ENCODE data around the gene FCHSD2. TPM values are rescaled to one million over a fixed set of nuclear protein-coding genes. Genes with fewer than 3 reads are reported as not detected.

Gene FCHSD2
- total RNA-seq, 3 donors from 2014 or later (not counting 1 experiment from before 2014, with no cell fraction given): 39.4 to 59.1 (median 42.1) TPM

GRCh38 chr11:73001615-73002014 lies 140.5 kb downstream of the FCHSD2 start:
- H3K4me1 Mint-ChIP-seq: peaks cover 17 to 24% of the 10 kb centered on the region in 2 donors
- no peak for TF ChIP-seq CTCF (IDR thresholded peaks at IDR 0.05)
- H3K36me3 Mint-ChIP-seq: no peaks in the 10 kb centered on the region
- no peaks in the 10 kb centered on the region for H3K9me3 Mint-ChIP-seq
- DNase-seq (no peak), ATAC-seq (no peak)
- no peaks in the 10 kb centered on the region for H3K27me3 Mint-ChIP-seq (ENCODE audit: low read depth in 2 of 2)
- intact Hi-C loops (cut with micrococcal nuclease): no loop called here
- no peak overlapping the region for H3K4me3 ChIP-seq (ENCODE audit: low read length)
- 100% methylated on average over 1 of the region's 4 CpGs for WGBS (ENCODE audit: insufficient coverage)
- H3K4me1 ChIP-seq (ENCODE audit: control insufficient read depth, insufficient read depth, low read length): no peaks in the 10 kb centered on the region
- no peak overlapping the region for H3K27ac ChIP-seq (ENCODE audit: low read length)
- H3K27me3 ChIP-seq (ENCODE audit: control insufficient read depth, insufficient read depth, low read length): no peaks in the 10 kb centered on the region
- no peak overlapping the region for H3K4me3 Mint-ChIP-seq
- no peaks in the 10 kb centered on the region for H3K36me3 ChIP-seq (ENCODE audit: control insufficient read depth, insufficient read depth, low read length)
- no peak overlapping the region for H3K27ac Mint-ChIP-seq
- no peaks in the 10 kb centered on the region for H3K9me3 ChIP-seq (ENCODE audit: control insufficient read depth, insufficient read depth, low read length)

- H3K9me3 ChIP-seq (ENCODE audit: control insufficient read depth, insufficient read depth, low read length): no peaks in the 10 kb centered on the region
- Mint-ChIP-seq H3K36me3 (no peaks in the 10 kb centered on the region), H3K27ac (no peak overlapping the region), H3K4me3 (no peak overlapping the region), H3K27me3 (ENCODE audit: low read depth in 2 of 2) (no peaks in the 10 kb centered on the region), H3K9me3 (no peaks in the 10 kb centered on the region), H3K4me1 (peaks cover 6 to 10% of the 10 kb centered on the region in 2 donors)
- no peak for ATAC-seq
- no peaks in the 10 kb centered on the region for H3K36me3 ChIP-seq (ENCODE audit: control insufficient read depth, insufficient read depth, low read length)
- intact Hi-C loops (cut with micrococcal nuclease): no loop called here
- H3K4me1 ChIP-seq (ENCODE audit: control insufficient read depth, insufficient read depth, low read length): no peaks in the 10 kb centered on the region
- no peak for TF ChIP-seq CTCF (IDR thresholded peaks at IDR 0.05)
- no peak overlapping the region for H3K27ac ChIP-seq (ENCODE audit: low read length)
- DNase-seq: no peak
- no peak overlapping the region for H3K4me3 ChIP-seq (ENCODE audit: low read length)
- no peaks in the 10 kb centered on the region for H3K27me3 ChIP-seq (ENCODE audit: control insufficient read depth, insufficient read depth, low read length)
Observed at GRCh38 chr11:72998676-72999075, 143.4 kb downstream of the FCHSD2 start.

GRCh38 chr11:72996959-72997358 lies 145.2 kb downstream of the FCHSD2 start:
- H3K27me3 Mint-ChIP-seq (ENCODE audit: low read depth in 2 of 2): no peaks in the 10 kb centered on the region
- intact Hi-C loops (cut with micrococcal nuclease): no loop called here
- no peaks in the 10 kb centered on the region for H3K36me3 Mint-ChIP-seq
- 68% methylated on average over 3 of the region's 3 CpGs for WGBS (ENCODE audit: insufficient coverage)
- ATAC-seq (no peak), DNase-seq (no peak)
- Histone ChIP-seq H3K9me3 (ENCODE audit: control insufficient read depth, insufficient read depth, low read length) (no peaks in the 10 kb centered on the region), H3K4me1 (ENCODE audit: control insufficient read depth, insufficient read depth, low read length) (no peaks in the 10 kb centered on the region), H3K36me3 (ENCODE audit: control insufficient read depth, insufficient read depth, low read length) (no peaks in the 10 kb centered on the region), H3K27me3 (ENCODE audit: control insufficient read depth, insufficient read depth, low read length) (no peaks in the 10 kb centered on the region), H3K4me3 (ENCODE audit: low read length) (no peak overlapping the region), H3K27ac (ENCODE audit: low read length) (no peak overlapping the region)
- no peak for TF ChIP-seq CTCF (IDR thresholded peaks at IDR 0.05)
- H3K9me3 Mint-ChIP-seq: no peaks in the 10 kb centered on the region
- no peak overlapping the region for H3K4me3 Mint-ChIP-seq
- peaks cover 6 to 10% of the 10 kb centered on the region in 2 donors for H3K4me1 Mint-ChIP-seq
- peak overlapping the region in 1 of 2 donors; percentile 7 for H3K27ac Mint-ChIP-seq

GRCh38 chr11:72989727-72990126 lies 152.4 kb downstream of the FCHSD2 start:
- Mint-ChIP-seq H3K9me3 (no peaks in the 10 kb centered on the region), H3K27ac (peak overlapping the region in 1 of 2 donors; percentile 5), H3K4me3 (no peak overlapping the region), H3K4me1 (peaks cover 7 to 10% of the 10 kb centered on the region in 2 donors), H3K27me3 (ENCODE audit: low read depth in 2 of 2) (no peaks in the 10 kb centered on the region), H3K36me3 (peaks cover 14% of the 10 kb centered on the region)
- ATAC-seq (no peak), DNase-seq (no peak)
- intact Hi-C loops (cut with micrococcal nuclease): no loop called here
- H3K27ac ChIP-seq (ENCODE audit: low read length): no peak overlapping the region
- no peaks in the 10 kb centered on the region for H3K9me3 ChIP-seq (ENCODE audit: control insufficient read depth, insufficient read depth, low read length)
- H3K4me1 ChIP-seq (ENCODE audit: control insufficient read depth, insufficient read depth, low read length): no peaks in the 10 kb centered on the region
- H3K4me3 ChIP-seq (ENCODE audit: low read length): no peak overlapping the region
- H3K36me3 ChIP-seq (ENCODE audit: control insufficient read depth, insufficient read depth, low read length): peaks cover 16% of the 10 kb centered on the region
- no peak for TF ChIP-seq CTCF (IDR thresholded peaks at IDR 0.05)
- no peaks in the 10 kb centered on the region for H3K27me3 ChIP-seq (ENCODE audit: control insufficient read depth, insufficient read depth, low read length)
- 42% methylated on average over 1 of the region's 1 CpG for whole genome bisulfite sequencing (ENCODE audit: insufficient coverage)
